Effector CD8-positive, alpha-beta T cell (primary cell): ENCODE measurements around the gene ZDHHC1.
"Not testable (repeated sequence)": the region's sequence is repeated elsewhere in the genome, so short reads cannot be mapped to it uniquely, and the experiment has no call there.

Experiments used
- DNase-seq: peaks from one replicate; lab custom pipeline; 2025; lab: John Stamatoyannopoulos, UW

Gene ZDHHC1

DNA sequence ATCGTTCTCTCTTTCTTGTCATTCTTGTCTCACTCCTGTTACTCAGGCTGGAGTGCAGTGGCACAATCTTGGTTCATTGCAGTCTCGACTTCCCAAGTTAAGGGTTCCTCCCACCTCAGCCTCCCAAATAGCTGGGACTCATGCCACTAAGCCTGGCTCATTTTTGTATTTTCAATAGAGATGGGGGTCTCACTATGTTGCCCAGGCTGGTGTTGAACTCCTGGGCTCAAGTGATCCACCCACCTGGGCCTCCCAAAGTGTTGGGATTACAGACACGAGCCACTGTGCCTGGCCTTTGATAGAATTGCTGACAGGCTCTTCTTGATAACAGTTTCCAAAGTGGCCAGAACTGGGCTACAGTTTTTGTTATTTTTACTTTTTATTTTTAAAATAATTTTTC, 55.2 kb downstream of the ZDHHC1 start:
- no peak for DNase-seq

DNA sequence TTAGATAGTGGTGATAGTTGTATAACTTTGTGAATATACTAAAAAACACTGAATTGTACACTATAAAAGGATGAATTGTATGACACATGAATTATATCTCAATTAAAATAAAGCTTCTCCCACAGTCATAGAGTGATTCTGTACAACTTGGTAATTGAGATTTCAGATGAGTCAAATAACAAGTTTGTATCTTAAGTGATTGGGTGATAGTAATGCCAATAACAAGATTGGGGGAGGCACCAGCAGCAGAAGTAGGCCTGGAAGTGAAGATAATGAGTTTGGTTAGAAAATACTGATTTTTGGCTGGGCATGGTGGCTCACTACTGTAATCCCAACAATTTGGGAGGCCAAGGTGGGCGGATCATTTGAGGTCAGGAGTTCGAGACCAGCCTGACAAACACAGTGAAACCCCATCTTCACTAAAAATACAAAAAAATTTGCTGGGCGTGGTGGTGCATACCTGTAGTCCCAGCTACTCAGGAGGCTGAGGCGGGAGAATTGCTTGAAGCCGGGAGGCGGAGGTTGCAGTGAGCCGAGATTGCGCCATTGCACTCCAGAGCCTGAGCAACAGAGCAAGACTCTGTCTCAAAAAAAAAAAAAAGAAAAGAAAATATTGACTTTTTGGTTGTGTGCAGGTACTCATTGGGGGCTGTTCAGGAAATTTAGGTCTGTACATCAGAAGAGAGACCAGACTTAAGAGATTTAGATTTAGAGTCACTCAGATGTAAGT, 56.6 kb downstream of the ZDHHC1 start:
- DNase-seq = not testable (repeated sequence)

DNA sequence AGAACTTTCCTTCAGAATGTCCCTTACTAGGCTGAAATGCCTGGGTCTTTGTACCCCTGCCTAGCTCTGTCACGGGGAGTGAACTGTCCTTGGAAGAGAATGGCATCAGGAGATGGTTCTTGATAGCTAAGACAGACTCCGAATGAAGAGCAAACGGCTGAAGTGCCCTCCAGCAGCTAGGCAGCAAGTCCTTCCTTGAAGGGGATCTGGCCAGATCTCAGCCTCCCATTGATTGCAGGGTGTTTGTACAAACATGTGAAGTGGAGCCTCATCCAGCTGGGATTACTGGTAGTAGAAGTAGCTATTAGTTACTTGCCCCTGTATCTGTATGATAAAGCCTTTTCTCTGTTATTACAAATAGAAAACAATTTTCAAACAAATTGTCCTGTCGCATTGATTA, 58.7 kb downstream of the ZDHHC1 start:
- no peak for DNase-seq

DNA sequence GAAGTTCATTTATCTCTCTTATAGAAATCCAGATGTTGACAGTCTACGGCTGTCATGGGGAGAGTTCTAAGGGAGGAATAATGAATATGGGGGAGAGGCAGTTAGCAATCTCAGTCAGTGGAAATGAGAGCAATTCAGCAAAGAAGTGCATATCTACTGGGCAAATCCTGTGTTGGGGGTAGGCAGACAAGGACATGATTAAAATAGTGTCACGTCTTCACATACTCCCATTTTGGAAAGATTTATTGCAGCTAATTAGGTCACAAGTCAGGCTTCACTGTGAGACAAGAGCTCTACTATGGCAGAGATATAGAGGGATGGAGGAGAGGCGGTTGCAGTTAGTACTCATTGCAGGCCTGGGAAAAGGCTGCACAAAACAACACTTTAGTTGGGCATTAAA, 59.9 kb downstream of the ZDHHC1 start:
- no peak for DNase-seq

DNA sequence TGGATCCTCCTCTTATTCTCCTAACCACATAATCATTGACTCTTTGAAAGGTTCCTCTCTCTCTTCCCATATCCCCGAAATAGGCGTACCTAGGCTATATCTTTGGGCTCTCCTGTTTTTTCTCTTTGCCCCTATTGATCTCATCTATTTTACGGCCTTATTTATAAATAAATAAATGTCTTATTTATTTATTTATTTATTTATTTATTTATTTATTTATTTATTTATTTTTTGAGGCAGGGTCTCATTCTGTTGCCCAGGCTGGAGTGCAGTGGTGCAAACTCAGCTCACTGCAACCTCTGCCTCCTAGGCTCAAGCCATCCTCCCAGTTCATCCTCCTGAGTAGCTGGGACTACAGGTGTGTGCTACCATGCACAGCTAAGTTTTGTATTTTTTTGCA, 63.8 kb downstream of the ZDHHC1 start:
- DNase-seq = not testable (repeated sequence)

DNA sequence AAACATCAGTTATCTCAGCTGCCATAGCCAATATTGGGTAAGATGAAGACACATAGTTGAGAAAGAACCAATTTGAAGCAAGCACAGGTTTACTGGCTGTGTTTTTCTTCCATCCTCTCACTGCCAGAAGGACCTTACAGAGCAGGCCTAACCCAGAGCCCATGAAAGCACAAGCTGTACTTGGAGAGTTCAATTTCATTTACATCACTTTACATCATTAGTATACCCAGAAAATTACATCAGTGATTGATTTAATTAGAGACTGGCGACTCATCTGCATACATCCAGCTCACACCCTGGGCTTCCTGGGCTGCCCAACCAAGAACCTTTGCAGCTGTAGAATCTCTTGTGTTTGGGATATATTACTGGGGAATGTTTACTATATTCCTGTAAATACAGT, 66.0 kb downstream of the ZDHHC1 start:
- no peak for DNase-seq

DNA sequence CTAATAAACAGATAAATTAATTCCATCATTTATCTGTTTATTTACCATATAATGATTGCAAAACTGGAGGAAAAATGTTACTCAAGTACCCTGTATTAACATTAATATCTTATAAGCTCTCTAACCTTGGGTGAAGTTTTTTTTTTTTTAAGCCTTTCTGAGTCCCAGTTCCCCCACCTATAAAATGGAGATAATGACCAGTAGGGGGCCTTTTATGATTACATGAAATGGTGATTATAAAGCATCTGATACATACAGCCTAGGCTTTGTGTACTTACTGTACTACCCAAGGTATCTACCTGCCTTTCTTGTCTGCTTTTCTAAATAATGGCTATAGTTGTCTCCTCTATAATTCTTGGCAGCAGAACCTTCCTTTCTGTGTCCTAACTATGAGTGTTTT, 67.1 kb downstream of the ZDHHC1 start:
- DNase-seq = no peak

DNA sequence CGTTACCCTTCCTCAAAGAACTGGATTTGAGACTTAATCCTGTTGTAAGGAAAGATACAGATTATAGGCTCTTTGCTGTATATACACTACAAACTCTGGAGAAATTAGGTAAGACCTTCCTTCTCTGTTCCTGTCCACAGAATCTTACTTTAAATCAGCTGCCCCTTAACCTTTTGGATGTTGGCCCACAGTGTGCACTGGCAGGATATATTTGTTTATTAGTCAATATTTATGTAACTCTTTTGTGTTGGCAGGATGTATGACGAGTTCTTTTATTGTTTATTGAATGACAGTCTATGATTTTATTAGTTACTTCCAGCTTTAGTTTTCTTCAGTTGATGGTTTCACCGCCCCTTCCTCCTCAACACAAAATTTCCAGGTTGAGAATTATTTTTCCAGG, 69.9 kb downstream of the ZDHHC1 start:
- DNase-seq = no peak

DNA sequence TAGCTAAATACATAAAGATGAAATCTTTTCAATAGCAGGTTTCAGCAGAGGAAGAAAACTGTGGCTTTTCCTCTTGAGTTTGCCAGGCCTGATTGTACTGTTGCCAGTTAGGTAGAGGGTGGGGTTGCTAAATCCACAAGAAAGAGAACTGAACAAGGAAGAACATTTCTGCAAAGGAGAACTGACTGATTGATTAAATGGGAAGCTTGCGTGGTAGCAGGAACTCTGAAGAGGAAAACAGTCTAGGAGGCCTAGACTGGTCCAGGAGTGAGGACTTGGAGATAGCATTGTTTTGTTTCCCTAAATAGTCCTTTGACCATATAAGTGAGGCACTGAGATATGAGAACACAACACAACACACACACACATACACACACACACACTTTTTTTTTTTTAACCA, 70.9 kb downstream of the ZDHHC1 start:
- no peak for DNase-seq
